PC-3 (cell line): ENCODE results near the gene SGO2. TPM values are rescaled to one million over a fixed set of nuclear protein-coding genes. Genes with fewer than 3 reads are reported as not detected.

Experiments used
- ATAC-seq: fragments of 200-7000 bp; cut with Tn5 transposase; 2 replicates; pipeline ENCODE4 v1.9.1; 2020; ENCODE audit warnings: mild to moderate bottlenecking, moderate library complexity
- BruUV-seq: library from RNA; stranded (reverse); fragments of 400-500 nt; replicated peaks from 2 replicates; lab custom pipeline; 2021; lab: Mats Ljungman, UMichigan
- CTCF ChIA-PET: fragments of 300-600 bp; sonication (Branson Sonifier 250); formaldehyde crosslinking; loops from one replicate; lab custom pipeline; 2022; ENCODE audit warnings: antibody characterized with exemption; lab: Charles Lee
- POLR2A ChIA-PET: fragments of 300-600 bp; sonication (Branson Sonifier 250); formaldehyde crosslinking; loops from one replicate; lab custom pipeline; 2022; ENCODE audit warnings: antibody characterized with exemption; ENCODE audit not compliant: unreplicated experiment; lab: Charles Lee
- DNase-seq: peaks from one replicate; pipeline ENCODE4 v3.0.0-alpha.2; 2015
- H2AFZ ChIP-seq: fragments of 300-600 bp; sonication (generic); 2 replicates; pipeline ENCODE4 v1.6.0; 2016; ENCODE audit warnings: antibody characterized with exemption, low read length
- H3F3A ChIP-seq: fragments of 300-600 bp; sonication (generic); one replicate; pipeline ENCODE4 v1.6.0; 2017; ENCODE audit warnings: antibody characterized with exemption, low read length, control low read depth, mild to moderate bottlenecking; ENCODE audit not compliant: unreplicated experiment
- H3K27ac ChIP-seq: fragments of 300-600 bp; sonication (generic); 2 replicates; pipeline ENCODE4 v1.5.1; 2016; ENCODE audit warnings: mild to moderate bottlenecking, low read length
- H3K27me3 ChIP-seq: fragments of 300-600 bp; sonication (generic); 2 replicates; pipeline ENCODE4 v1.6.1; 2016; ENCODE audit warnings: low read length, mixed read lengths
- H3K36me3 ChIP-seq: fragments of 300-600 bp; sonication (generic); 2 replicates; pipeline ENCODE4 v1.6.1; 2016; ENCODE audit warnings: low read depth, mixed run types, low read length, mixed read lengths
- H3K4me1 ChIP-seq: fragments of 300-600 bp; sonication (generic); 2 replicates; pipeline ENCODE4 v1.5.1; 2016; ENCODE audit warnings: low read length; ENCODE audit not compliant: insufficient read depth
- H3K4me2 ChIP-seq: fragments of 300-600 bp; sonication (generic); 2 replicates; pipeline ENCODE4 v1.6.0; 2016; ENCODE audit warnings: low read length
- H3K4me3 ChIP-seq: fragments of 300-600 bp; sonication (generic); 2 replicates; pipeline ENCODE4 v1.5.1; 2016; ENCODE audit warnings: mild to moderate bottlenecking, low read length, mixed read lengths
- H3K79me2 ChIP-seq: fragments of 300-600 bp; sonication (generic); 2 replicates; pipeline ENCODE4 v1.6.1; 2017; ENCODE audit warnings: low read length, mixed read lengths
- H3K9ac ChIP-seq: fragments of 300-600 bp; sonication (generic); 2 replicates; pipeline ENCODE4 v1.6.0; 2016; ENCODE audit warnings: mild to moderate bottlenecking, low read length
- H3K9me2 ChIP-seq: fragments of 300-600 bp; sonication (generic); replicated peaks from 2 replicates; pipeline ENCODE4 v1.6.1; 2016; ENCODE audit warnings: mixed run types, low read length, mixed read lengths
- H3K9me3 ChIP-seq: fragments of 300-600 bp; sonication (generic); 2 replicates; pipeline ENCODE4 v1.6.1; 2016; ENCODE audit warnings: low read length, mixed read lengths
- H4K20me1 ChIP-seq: fragments of 300-600 bp; sonication (generic); 2 replicates; pipeline ENCODE4 v1.6.1; 2016; ENCODE audit warnings: low read length, mixed read lengths
- EZH2 ChIP-seq: fragments of 300-600 bp; sonication (generic); IDR thresholded peaks from one replicate; pipeline ENCODE4 v1.6.1; 2017; ENCODE audit warnings: antibody characterized with exemption, mild to moderate bottlenecking, low read length; ENCODE audit not compliant: unreplicated experiment
- EZH2phosphoT487 ChIP-seq: fragments of 300-600 bp; sonication (generic); IDR thresholded peaks from 2 replicates; pipeline ENCODE4 v1.6.1; 2018; ENCODE audit warnings: mild to moderate bottlenecking, antibody characterized with exemption, low read length, borderline replicate concordance
- intact Hi-C: fragments of 100-400 bp; cut with micrococcal nuclease; formaldehyde crosslinking; loops from 2 replicates; pipeline ENCODE4 v1.9.0; 2023
- total RNA-seq: library from RNA; depleted of rRNA; stranded (reverse); fragments of >200 nt; gene quantifications from 2 replicates; pipeline ENCODE4 v1.2.3, GENCODE V29; 2014
- TF ChIP-seq, protein P1 (sequence below): fragments of 300-600 bp; sonication (generic); conservative IDR thresholded peaks from 2 replicates; pipeline ENCODE4 v1.5.1; 2017; ENCODE audit warnings: antibody characterized with exemption, low read depth, mild to moderate bottlenecking, low read length

The SGO2 gene
- total RNA-seq, 1 experiment from 2014 or later: 25.6 TPM

DNA sequence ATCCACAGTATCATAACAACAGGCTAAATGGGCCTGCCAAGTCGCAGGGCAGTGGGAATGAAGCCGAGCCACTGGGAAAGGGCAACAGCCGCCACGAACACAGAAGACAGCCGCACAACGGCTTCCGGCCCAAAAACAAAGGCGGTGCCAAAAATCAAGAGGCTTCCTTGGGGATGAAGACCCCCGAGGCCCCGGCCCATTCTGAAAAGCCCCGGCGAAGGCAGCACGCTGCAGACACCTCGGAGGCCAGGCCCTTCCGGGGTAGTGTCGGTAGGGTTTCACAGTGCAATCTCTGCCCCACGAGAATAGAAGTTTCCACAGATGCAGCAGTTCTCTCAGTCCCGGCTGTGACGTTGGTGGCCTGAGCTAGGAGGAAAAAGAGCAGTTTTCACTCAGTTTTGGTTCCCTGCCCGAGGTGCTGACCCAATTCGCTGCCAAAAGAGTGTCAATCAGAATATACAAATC lies 48.3 kb upstream of the SGO2 start:
- Histone ChIP-seq H3K4me3 (no peak overlapping the region), H3K9me2 (no peaks in the 10 kb centered on the region), H3K27me3 (no peaks in the 10 kb centered on the region), H3K4me1 (peaks cover 36% of the 10 kb centered on the region), H3K9me3 (no peaks in the 10 kb centered on the region), H3K36me3 (peaks cover 45% of the 10 kb centered on the region), H3K79me2 (no peaks in the 10 kb centered on the region), H3K9ac (no peak overlapping the region), H3K27ac (no peak overlapping the region), H4K20me1 (no peaks in the 10 kb centered on the region), H3F3A (no peaks in the 10 kb centered on the region), H2AFZ (no peak overlapping the region), H3K4me2 (no peak overlapping the region)
- ATAC-seq: no peak
- ChIA-PET POLR2A (no interaction called here), CTCF (no interaction called here)
- intact Hi-C loops: no loop called here
- no peak for DNase-seq
- BruUV-seq: TSS peak; percentile 42
- no peak for TF ChIP-seq EZH2phosphoT487
- no peak for TF ChIP-seq EZH2
- TF ChIP-seq, protein P1, sequence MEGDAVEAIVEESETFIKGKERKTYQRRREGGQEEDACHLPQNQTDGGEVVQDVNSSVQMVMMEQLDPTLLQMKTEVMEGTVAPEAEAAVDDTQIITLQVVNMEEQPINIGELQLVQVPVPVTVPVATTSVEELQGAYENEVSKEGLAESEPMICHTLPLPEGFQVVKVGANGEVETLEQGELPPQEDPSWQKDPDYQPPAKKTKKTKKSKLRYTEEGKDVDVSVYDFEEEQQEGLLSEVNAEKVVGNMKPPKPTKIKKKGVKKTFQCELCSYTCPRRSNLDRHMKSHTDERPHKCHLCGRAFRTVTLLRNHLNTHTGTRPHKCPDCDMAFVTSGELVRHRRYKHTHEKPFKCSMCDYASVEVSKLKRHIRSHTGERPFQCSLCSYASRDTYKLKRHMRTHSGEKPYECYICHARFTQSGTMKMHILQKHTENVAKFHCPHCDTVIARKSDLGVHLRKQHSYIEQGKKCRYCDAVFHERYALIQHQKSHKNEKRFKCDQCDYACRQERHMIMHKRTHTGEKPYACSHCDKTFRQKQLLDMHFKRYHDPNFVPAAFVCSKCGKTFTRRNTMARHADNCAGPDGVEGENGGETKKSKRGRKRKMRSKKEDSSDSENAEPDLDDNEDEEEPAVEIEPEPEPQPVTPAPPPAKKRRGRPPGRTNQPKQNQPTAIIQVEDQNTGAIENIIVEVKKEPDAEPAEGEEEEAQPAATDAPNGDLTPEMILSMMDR: no peak

DNA sequence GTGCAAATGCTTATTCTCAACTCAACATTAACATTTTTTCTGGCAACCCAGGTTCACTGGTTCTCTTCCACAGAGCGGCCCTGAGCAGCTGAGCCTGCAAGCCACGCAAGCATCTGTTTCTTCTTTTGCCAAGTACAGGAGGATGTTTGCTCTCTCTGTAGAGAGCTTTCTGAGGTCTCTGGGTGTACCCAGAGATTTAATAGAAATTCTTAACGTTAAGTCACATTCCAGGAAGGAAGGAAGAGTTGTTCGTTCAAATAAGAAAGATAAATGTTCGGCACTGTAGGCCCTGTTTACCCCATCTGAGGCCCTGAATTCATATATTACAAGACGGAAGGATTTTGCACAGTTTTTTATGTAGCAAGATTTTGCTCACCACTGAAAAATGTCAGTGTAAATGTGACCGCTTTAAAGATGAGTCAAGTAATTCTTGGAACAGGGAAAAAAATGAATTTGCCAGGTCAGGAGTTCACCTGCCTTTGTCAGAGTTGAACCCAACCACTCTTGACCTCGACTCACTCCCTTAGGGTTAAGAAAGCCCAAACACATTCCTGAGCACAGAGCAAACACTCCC lies 46.2 kb upstream of the SGO2 start:
- Histone ChIP-seq H3K36me3 (peaks cover 29% of the 10 kb centered on the region), H3K27me3 (no peaks in the 10 kb centered on the region), H3F3A (no peaks in the 10 kb centered on the region), H3K4me2 (peak overlapping the region; percentile 34), H3K4me3 (no peak overlapping the region), H3K9me3 (no peaks in the 10 kb centered on the region), H2AFZ (no peak overlapping the region), H3K27ac (peak overlapping the region; percentile 56), H3K79me2 (no peaks in the 10 kb centered on the region), H3K9me2 (no peaks in the 10 kb centered on the region), H3K4me1 (peaks cover 50% of the 10 kb centered on the region), H3K9ac (no peak overlapping the region), H4K20me1 (no peaks in the 10 kb centered on the region)
- peak; percentile 76 for ATAC-seq
- POLR2A ChIA-PET: interaction anchor here (0.6 kb wide), 2 partner anchors 160 to 525 kb away, joined by 3 to 4 read pairs; no protein-coding TSS in a partner anchor
- intact Hi-C loops: loop anchor here (2.0 to 5.0 kb wide), 2 partner anchors 48 to 171 kb away; partner anchors contain the start of gene SGO2
- no TSS peak for BruUV-seq
- TF ChIP-seq, protein P1: no peak
- TF ChIP-seq EZH2phosphoT487: no peak
- no peak for TF ChIP-seq EZH2
- peak; percentile 87 for DNase-seq
- CTCF ChIA-PET: interaction anchor here (0.5 kb wide), 1 partner anchor 41 kb away, joined by 4 read pairs; no protein-coding TSS in a partner anchor

GRCh38 chr2:200482194-200482593 lies 43.8 kb upstream of the SGO2 start:
- Histone ChIP-seq H3K4me2 (no peak overlapping the region), H3K27me3 (no peaks in the 10 kb centered on the region), H3K4me1 (peaks cover 57% of the 10 kb centered on the region), H3K36me3 (peaks cover 15% of the 10 kb centered on the region), H3K4me3 (no peak overlapping the region), H3K27ac (no peak overlapping the region), H3K9me3 (no peaks in the 10 kb centered on the region), H3K9ac (no peak overlapping the region), H4K20me1 (no peaks in the 10 kb centered on the region), H3F3A (no peaks in the 10 kb centered on the region), H3K79me2 (no peaks in the 10 kb centered on the region), H3K9me2 (no peaks in the 10 kb centered on the region), H2AFZ (no peak overlapping the region)
- CTCF ChIA-PET: interaction anchor here (0.7 kb wide), 1 partner anchor 38 kb away, joined by 8 read pairs; no protein-coding TSS in a partner anchor
- DNase-seq (no peak), ATAC-seq (no peak)
- no TSS peak for BruUV-seq
- TF ChIP-seq EZH2phosphoT487 (no peak), EZH2 (no peak)
- TF ChIP-seq, protein P1: no peak
- POLR2A ChIA-PET: no interaction called here
- intact Hi-C loops: loop anchor here (5.0 kb wide), 1 partner anchor 45 kb away; the partner anchor contains the start of gene SGO2
